GM23248 (cell line): Measurements from ENCODE around the gene SLC6A7.

ENCODE experiments used
- EZH2 ChIP-seq: fragments of 200-600 bp; sonication (generic); IDR thresholded peaks from 2 replicates; pipeline ENCODE4 v1.6.1; 2018; ENCODE audit warnings: antibody characterized with exemption, mild to moderate bottlenecking; ENCODE audit not compliant: insufficient read depth, poor library complexity, severe bottlenecking
- EZH2phosphoT487 ChIP-seq: fragments of 200-600 bp; sonication (generic); IDR thresholded peaks from 2 replicates; pipeline ENCODE4 v1.6.1; 2018; ENCODE audit warnings: antibody characterized with exemption, moderate library complexity, mild to moderate bottlenecking, low read depth; ENCODE audit not compliant: insufficient read depth

- TF ChIP-seq EZH2phosphoT487 (no peak), EZH2 (no peak)
Observed at GRCh38 chr5:150236313-150236712, 46.5 kb downstream of the SLC6A7 start.
